K562 (cell line): ENCODE measurements around the gene MICAL2. TPM values are rescaled to one million over a fixed set of nuclear protein-coding genes. Genes with fewer than 3 reads are reported as not detected.

Experiments used
- ATAC-seq: fragments of 200-7000 bp; cut with Tn5 transposase; 3 replicates; pipeline ENCODE4 v1.9.1; 2020; ENCODE audit warnings: moderate library complexity
- BruUV-seq: library from RNA; stranded (reverse); fragments of 400-500 nt; replicated peaks from 2 replicates; lab custom pipeline; 2021; lab: Mats Ljungman, UMichigan
- CTCF ChIA-PET: fragments of 300-600 bp; formaldehyde crosslinking; extraction: SDS; loops from one replicate; lab custom pipeline; 2021; ENCODE audit warnings: low intra/inter-chr PET ratio; lab: Yijun Ruan, JAX
- POLR2A ChIA-PET: fragments of 300-600, 350-650 bp; sonication (Branson Sonifier 250); formaldehyde crosslinking; extraction: SDS; loops from one replicate; lab custom pipeline; 2021; ENCODE audit warnings: antibody characterized with exemption, inconsistent platforms; lab: Yijun Ruan, JAX
- DNase-seq, 4 experiments: peaks; one replicate each; pipeline versions ENCODE4 v3.0.0 to v3.0.0-alpha.2; 2011 to 2018; ENCODE audit warnings: low spot score in 3 of 4, mixed read lengths in 3 of 4; ENCODE audit errors: extremely low read depth in 1 of 4
- FAIRE-seq: peaks from 2 replicates; lab custom pipeline; 2011; peaks lifted over from hg19 to GRCh38; lab: Jason Lieb, UNC
- H2AFZ ChIP-seq: 2 replicates; pipeline ENCODE4 v1.6.0; 2011; ENCODE audit warnings: low read depth, low read length, control low read depth, inconsistent platforms
- H3K27ac ChIP-seq: fragments of 200-600 bp; 3 replicates; pipeline ENCODE4 v1.8.0; 2011; ENCODE audit warnings: low read depth, mild to moderate bottlenecking, control low read depth, inconsistent platforms, low read length, moderate library complexity, mixed read lengths; ENCODE audit errors: extremely low read depth
- H3K27me3 ChIP-seq, 2 experiments: fragments of 300-600 bp in 1 of 2; 2 replicates in 1 of 2; 3 replicates in 1 of 2; pipeline versions ENCODE4 v1.6.0 to v1.8.0; 2011; ENCODE audit warnings: inconsistent platforms in 2 of 2, low read length in 2 of 2, mild to moderate bottlenecking in 1 of 2, mixed read lengths in 1 of 2, moderate library complexity in 1 of 2; ENCODE audit not compliant: control insufficient read depth in 2 of 2, insufficient read depth in 2 of 2
- H3K36me3 ChIP-seq: fragments of 300-600 bp; 3 replicates; pipeline ENCODE4 v1.8.0; 2011; ENCODE audit warnings: mild to moderate bottlenecking, low read length, inconsistent platforms; ENCODE audit not compliant: control insufficient read depth, insufficient read depth
- H3K4me1 ChIP-seq, 2 experiments: fragments of 200-600 bp in 1 of 2; replicated peaks in 1 of 2; 2 replicates in 1 of 2; 3 replicates in 1 of 2; pipeline versions ENCODE4 v1.5.1 to v1.8.0; 2011; ENCODE audit warnings: inconsistent platforms in 2 of 2, low read length in 2 of 2, mild to moderate bottlenecking in 1 of 2, mixed read lengths in 1 of 2, moderate library complexity in 1 of 2; ENCODE audit not compliant: control insufficient read depth in 2 of 2, insufficient read depth in 2 of 2
- H3K4me2 ChIP-seq: 2 replicates; pipeline ENCODE4 v1.6.1; 2011; ENCODE audit warnings: low read length, control low read depth, inconsistent platforms, mixed read lengths; ENCODE audit not compliant: insufficient read depth
- H3K4me3 ChIP-seq: fragments of 200-600 bp; sonication (generic), shearing (Covaris generic); 2 replicates; pipeline ENCODE4 v1.5.1; 2016; ENCODE audit warnings: control low read depth, inconsistent platforms
- H3K79me2 ChIP-seq: fragments of 200-600 bp; 3 replicates; pipeline ENCODE4 v1.8.0; 2011; ENCODE audit warnings: low read length, inconsistent platforms; ENCODE audit not compliant: control insufficient read depth, insufficient read depth
- H3K9ac ChIP-seq, 2 experiments: 2 replicates each; pipeline versions ENCODE4 v1.6.0 to v1.6.1; 2011; ENCODE audit warnings: low read depth in 2 of 2, low read length in 2 of 2, control low read depth in 1 of 2, inconsistent platforms in 1 of 2, mild to moderate bottlenecking in 1 of 2, mixed read lengths in 1 of 2; ENCODE audit not compliant: insufficient read depth in 1 of 2
- H3K9me1 ChIP-seq: one replicate; pipeline ENCODE4 v1.6.0; 2011; ENCODE audit warnings: inconsistent platforms, mild to moderate bottlenecking, low read length, moderate library complexity; ENCODE audit not compliant: control insufficient read depth, insufficient read depth
- H3K9me3 ChIP-seq: replicated peaks from 2 replicates; pipeline ENCODE4 v1.5.1; 2011; ENCODE audit warnings: low read depth, low read length, inconsistent platforms; ENCODE audit not compliant: control insufficient read depth, insufficient read depth
- H4K20me1 ChIP-seq: replicated peaks from 2 replicates; pipeline ENCODE4 v1.6.1; 2011; ENCODE audit warnings: low read length, inconsistent platforms, mixed read lengths; ENCODE audit not compliant: control insufficient read depth, insufficient read depth
- ASH1L ChIP-seq: fragments of 450-650 bp; IDR thresholded peaks from 2 replicates; pipeline ENCODE4 v1.6.1; 2018; ENCODE audit warnings: borderline replicate concordance, mild to moderate bottlenecking, low read depth; ENCODE audit not compliant: partially characterized antibody
- BMI1 ChIP-seq: fragments of 150-350 bp; IDR thresholded peaks from 2 replicates; pipeline ENCODE4 v1.6.1; 2014; ENCODE audit warnings: low read length
- CBX1 ChIP-seq: sonication (generic); IDR thresholded peaks from 2 replicates; pipeline ENCODE4 v1.6.1; 2016; ENCODE audit warnings: antibody characterized with exemption, low read depth, mild to moderate bottlenecking
- EGR1 ChIP-seq: fragments of 450-650 bp; conservative IDR thresholded peaks from 2 replicates; pipeline ENCODE4 v1.6.1; 2017; ENCODE audit warnings: mild to moderate bottlenecking
- GATAD2A ChIP-seq: fragments of 450-650 bp; IDR thresholded peaks from 2 replicates; pipeline ENCODE4 v1.6.1; 2017
- HDAC1 ChIP-seq, 2 experiments: fragments of 450-650 bp; IDR thresholded peaks; 2 replicates each; pipeline ENCODE4 v1.6.1; 2016 to 2017; ENCODE audit warnings: inconsistent platforms in 1 of 2, mild to moderate bottlenecking in 1 of 2, moderate library complexity in 1 of 2
- RAD51 ChIP-seq: fragments of 450-650 bp; IDR thresholded peaks from 2 replicates; pipeline ENCODE4 v1.7.1; 2016; ENCODE audit warnings: low read depth, mild to moderate bottlenecking, borderline replicate concordance
- TRIM24 ChIP-seq, 2 experiments: fragments of 450-650 bp; IDR thresholded peaks; 2 replicates each; pipeline ENCODE4 v1.6.1; 2016
- ZNF175 ChIP-seq: fragments of 200-800 bp; sonication (Bioruptor generic); IDR thresholded peaks from 2 replicates; pipeline ENCODE4 v1.6.1; 2016; ENCODE audit warnings: low read depth, mild to moderate bottlenecking, missing genetic modification characterization, missing compliant biosample characterization
- WGBS: fragments of 100-300 bp; shearing (Covaris generic); methylation state at CpG from one replicate; pipeline ENCODE4 v1.1.6; 2016; ENCODE audit warnings: low coverage, mixed read lengths; ENCODE audit not compliant: insufficient coverage; ENCODE audit errors: missing lambda C conversion rate; 5-methylcytosine and 5-hydroxymethylcytosine counted together
- in situ Hi-C: fragments of 300-500 bp; cut with MboI; formaldehyde crosslinking; loops from 4 replicates; pipeline ENCODE4 v1.15.0; 2018; ENCODE audit warnings: inconsistent platforms, mixed read lengths
- intact Hi-C: fragments of 100-400 bp; cut with micrococcal nuclease; formaldehyde crosslinking; loops from 2 replicates; pipeline ENCODE4 v1.14.2; 2022
- polyA plus RNA-seq, 8 experiments: library from polyadenylated mRNA; depleted of rRNA in 4 of 8; stranded (reverse) in 5 of 8; unstranded in 3 of 8; fragments of >200 nt; fragmentation: Nextera tagmentation in 2 of 8; fragmentation: Illumina TruSeq in 1 of 8; extraction: Ambion mirVana in 2 of 8; extraction: Trizol in 1 of 8; gene quantifications; 2 replicates each; pipeline versions ENCODE4 v1.2.1 to v1.2.3, GENCODE V29; 2011 to 2014; ENCODE audit warnings: inconsistent platforms in 1 of 8, missing spikeins in 1 of 8
- total RNA-seq, 7 experiments: library from RNA; depleted of rRNA in 6 of 7; stranded (reverse); fragments of >200 nt in 6 of 7; fragmentation: Illumina TruSeq in 2 of 7; extraction: Trizol in 2 of 7; gene quantifications; 2 replicates each; pipeline versions ENCODE4 v1.2.1 to v1.2.3, GENCODE V29; 2011 to 2021; ENCODE audit warnings: low replicate concordance in 1 of 7
- TF ChIP-seq, protein P1 (sequence below): fragments of 200-800 bp; sonication (Bioruptor generic); IDR thresholded peaks from 2 replicates; pipeline ENCODE4 v1.6.1; 2017; ENCODE audit warnings: missing genetic modification characterization, missing compliant biosample characterization

MICAL2 gene
- total and polyA plus RNA-seq, 9 of the 15 experiments (the other 6 are each of a cell fraction or from before 2014, with no cell fraction given): 4.7 to 64.2 (median 33.6) TPM

DNA sequence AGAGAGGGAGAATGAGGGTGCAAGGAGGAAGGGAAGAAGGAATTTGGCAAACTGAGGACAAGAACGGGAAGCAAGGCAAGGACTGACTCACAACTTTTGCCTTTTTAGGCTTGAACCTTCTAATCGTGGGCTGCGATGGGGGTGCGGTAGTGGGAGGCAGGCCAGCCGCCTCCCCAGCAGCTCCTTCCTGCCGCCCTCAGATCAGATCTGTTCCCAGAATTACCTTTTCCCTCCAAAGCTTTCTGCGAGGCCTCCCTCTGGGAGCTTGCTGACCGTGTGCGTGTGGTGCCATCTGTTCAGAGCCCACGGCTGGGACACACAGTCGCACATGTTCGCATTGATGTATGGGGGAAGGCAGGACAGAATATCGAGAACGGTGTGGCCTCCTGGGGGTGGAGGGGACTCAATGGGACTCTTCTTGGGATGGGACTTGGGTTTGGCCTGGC, 180.1 kb downstream of the MICAL2 start:
- Histone ChIP-seq H3K4me3 (no peak overlapping the region), H3K27me3 (no peaks in the 10 kb centered on the region), H2AFZ (peak overlapping the region; percentile 66), H3K4me2 (no peak overlapping the region), H3K79me2 (no peaks in the 10 kb centered on the region), H3K36me3 (no peaks in the 10 kb centered on the region), H3K27ac (no peak overlapping the region), H3K4me1 (peaks cover 13 to 17% of the 10 kb centered on the region in 2 experiments; a peak in 4 of 5 replicates), H3K9ac (peak overlapping the region in 1 of 2 experiments; percentile 79; a peak in 2 of 4 replicates), H3K9me3 (no peaks in the 10 kb centered on the region), H3K9me1 (no peaks in the 10 kb centered on the region), H4K20me1 (no peaks in the 10 kb centered on the region)
- ATAC-seq: no peak
- no peak for FAIRE-seq
- intact Hi-C loops (no loop called here), in situ Hi-C loops (no loop called here)
- ChIA-PET POLR2A (no interaction called here), CTCF (interaction anchor here (0.7 kb wide), 2 partner anchors 604 to 1189 kb away, joined by 3 to 4 read pairs; no protein-coding TSS in a partner anchor)
- BruUV-seq: no TSS peak
- WGBS: 21% methylated on average over 13 of the region's 14 CpGs
- DNase-seq: peak in 2 of 4 experiments; percentile 26 to 36
- TF ChIP-seq CBX1 (no peak), EGR1 (peak; percentile 42), ASH1L (no peak), GATAD2A (no peak), TRIM24 (IDR thresholded peaks at IDR 0.05) (0 out of 4 replicates have a peak, but pooled peaks of 1 of the 2 experiments have one; percentile 8), BMI1 (no peak), HDAC1 (IDR thresholded peaks at IDR 0.05) (no peak), ZNF175 (CRISPR knock-in tag) (0 out of 2 replicates have a peak, but pooled peaks have one; percentile 25), RAD51 (no peak)
- TF ChIP-seq, protein P1, sequence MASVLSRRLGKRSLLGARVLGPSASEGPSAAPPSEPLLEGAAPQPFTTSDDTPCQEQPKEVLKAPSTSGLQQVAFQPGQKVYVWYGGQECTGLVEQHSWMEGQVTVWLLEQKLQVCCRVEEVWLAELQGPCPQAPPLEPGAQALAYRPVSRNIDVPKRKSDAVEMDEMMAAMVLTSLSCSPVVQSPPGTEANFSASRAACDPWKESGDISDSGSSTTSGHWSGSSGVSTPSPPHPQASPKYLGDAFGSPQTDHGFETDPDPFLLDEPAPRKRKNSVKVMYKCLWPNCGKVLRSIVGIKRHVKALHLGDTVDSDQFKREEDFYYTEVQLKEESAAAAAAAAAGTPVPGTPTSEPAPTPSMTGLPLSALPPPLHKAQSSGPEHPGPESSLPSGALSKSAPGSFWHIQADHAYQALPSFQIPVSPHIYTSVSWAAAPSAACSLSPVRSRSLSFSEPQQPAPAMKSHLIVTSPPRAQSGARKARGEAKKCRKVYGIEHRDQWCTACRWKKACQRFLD (CRISPR knock-in tag): 0 out of 2 replicates have a peak, but pooled peaks have one; percentile 41
